Kidney epithelial cell (primary cell): ENCODE results near the gene SLC8A1. TPM values are rescaled to one million over a fixed set of nuclear protein-coding genes. Genes with fewer than 3 reads are reported as not detected.

Experiments
- DNase-seq: peaks from one replicate; pipeline ENCODE4 v3.0.0-alpha.2; 2010; ENCODE audit warnings: low read depth
- H3K27me3 ChIP-seq: 2 replicates; pipeline ENCODE4 v1.6.0; 2011; ENCODE audit warnings: low read length; ENCODE audit not compliant: control insufficient read depth, insufficient read depth
- H3K36me3 ChIP-seq: 2 replicates; pipeline ENCODE4 v1.5.1; 2011; ENCODE audit warnings: low read length; ENCODE audit not compliant: control insufficient read depth, insufficient read depth
- H3K4me3 ChIP-seq: 2 replicates; pipeline ENCODE4 v1.5.1; 2011; ENCODE audit warnings: low read depth, mild to moderate bottlenecking, control low read depth, low read length
- total RNA-seq: library from RNA; depleted of rRNA; stranded (reverse); fragments of >200 nt; gene quantifications from 2 replicates; pipeline ENCODE4 v1.2.3, GENCODE V29; 2015
- TF ChIP-seq, protein P1 (sequence below): IDR thresholded peaks from 2 replicates; pipeline ENCODE4 v1.5.1; 2011; ENCODE audit warnings: mild to moderate bottlenecking, moderate library complexity, low read length, control low read depth, inconsistent platforms; ENCODE audit not compliant: insufficient read depth, poor library complexity, severe bottlenecking

The SLC8A1 gene
- total RNA-seq, 1 donor from 2014 or later, result 3.2 TPM

DNA sequence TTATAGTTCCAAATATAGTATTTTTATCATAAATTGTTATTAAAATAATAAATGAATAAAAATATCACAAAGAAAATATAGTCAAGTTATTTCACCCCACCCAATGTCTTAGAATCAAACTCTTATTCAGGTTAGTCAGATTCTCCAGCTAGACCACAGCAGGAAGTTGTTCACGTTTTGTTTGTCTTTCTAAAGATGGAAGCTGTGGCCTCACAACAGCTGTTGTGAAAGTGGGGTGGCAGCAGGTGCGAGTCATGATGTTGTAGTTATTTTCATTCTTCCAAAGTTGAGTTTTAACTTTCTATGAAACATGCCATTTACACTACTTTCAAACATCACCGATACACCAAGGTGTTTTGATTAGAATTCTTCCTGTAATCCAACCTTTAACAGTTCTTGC lies 272.9 kb downstream of the SLC8A1 start:
- no peak overlapping the region for H3K4me3 ChIP-seq
- TF ChIP-seq, protein P1, sequence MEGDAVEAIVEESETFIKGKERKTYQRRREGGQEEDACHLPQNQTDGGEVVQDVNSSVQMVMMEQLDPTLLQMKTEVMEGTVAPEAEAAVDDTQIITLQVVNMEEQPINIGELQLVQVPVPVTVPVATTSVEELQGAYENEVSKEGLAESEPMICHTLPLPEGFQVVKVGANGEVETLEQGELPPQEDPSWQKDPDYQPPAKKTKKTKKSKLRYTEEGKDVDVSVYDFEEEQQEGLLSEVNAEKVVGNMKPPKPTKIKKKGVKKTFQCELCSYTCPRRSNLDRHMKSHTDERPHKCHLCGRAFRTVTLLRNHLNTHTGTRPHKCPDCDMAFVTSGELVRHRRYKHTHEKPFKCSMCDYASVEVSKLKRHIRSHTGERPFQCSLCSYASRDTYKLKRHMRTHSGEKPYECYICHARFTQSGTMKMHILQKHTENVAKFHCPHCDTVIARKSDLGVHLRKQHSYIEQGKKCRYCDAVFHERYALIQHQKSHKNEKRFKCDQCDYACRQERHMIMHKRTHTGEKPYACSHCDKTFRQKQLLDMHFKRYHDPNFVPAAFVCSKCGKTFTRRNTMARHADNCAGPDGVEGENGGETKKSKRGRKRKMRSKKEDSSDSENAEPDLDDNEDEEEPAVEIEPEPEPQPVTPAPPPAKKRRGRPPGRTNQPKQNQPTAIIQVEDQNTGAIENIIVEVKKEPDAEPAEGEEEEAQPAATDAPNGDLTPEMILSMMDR, result no peak
- no peaks in the 10 kb centered on the region for H3K36me3 ChIP-seq
- no peaks in the 10 kb centered on the region for H3K27me3 ChIP-seq
- DNase-seq, result no peak

DNA sequence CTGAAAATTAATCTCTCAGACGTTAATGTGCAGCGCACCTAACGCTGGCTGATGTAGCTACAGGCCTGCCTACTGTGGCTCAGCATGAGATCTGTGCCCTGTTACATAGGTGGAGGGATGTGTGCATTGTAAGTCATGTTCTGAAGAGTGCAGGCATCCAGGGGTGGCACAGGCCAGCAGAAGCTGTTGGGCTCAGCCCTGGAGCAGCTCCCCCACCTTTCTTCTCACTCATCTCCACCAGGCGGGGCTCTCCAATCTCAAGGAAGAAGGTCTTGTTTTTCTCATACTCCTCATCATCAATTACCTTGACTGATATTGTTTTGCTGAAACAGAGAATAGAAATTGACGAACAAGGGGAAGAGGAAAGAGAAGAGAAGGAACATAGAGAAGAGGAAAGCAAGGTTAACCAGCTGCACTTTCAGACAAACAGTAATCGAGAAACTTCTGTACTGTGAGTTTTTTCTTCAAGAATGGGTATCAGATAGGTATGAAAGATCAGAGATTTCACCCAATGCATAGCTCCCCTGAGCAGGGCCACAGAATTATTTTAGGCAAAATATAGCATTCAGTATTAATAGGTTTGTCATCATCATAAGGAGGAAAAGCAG lies 273.6 kb downstream of the SLC8A1 start:
- Histone ChIP-seq H3K27me3 (no peaks in the 10 kb centered on the region), H3K36me3 (no peaks in the 10 kb centered on the region), H3K4me3 (no peak overlapping the region)
- TF ChIP-seq, protein P1, result no peak
- no peak for DNase-seq

DNA sequence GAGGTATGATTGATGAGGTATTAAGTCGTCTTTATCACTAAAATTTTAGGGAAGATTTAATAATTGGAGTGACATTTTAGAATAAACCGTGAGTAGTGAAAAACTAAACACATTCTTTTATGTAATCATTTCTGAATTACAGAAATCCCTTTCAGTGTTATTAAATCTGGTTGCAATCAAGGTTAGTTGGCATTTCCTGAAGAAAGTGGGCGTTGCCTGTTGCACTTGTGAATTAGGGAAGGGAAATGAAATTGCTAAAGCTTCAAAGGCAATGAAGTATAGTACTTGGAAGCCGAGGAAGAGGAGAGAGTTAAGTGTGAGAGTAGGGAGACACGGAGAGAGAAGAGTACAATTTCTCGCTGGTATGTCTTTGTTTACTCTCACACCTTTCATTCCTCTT lies 274.5 kb downstream of the SLC8A1 start:
- TF ChIP-seq, protein P1, result no peak
- no peak for DNase-seq
- no peaks in the 10 kb centered on the region for H3K36me3 ChIP-seq
- no peaks in the 10 kb centered on the region for H3K27me3 ChIP-seq
- no peak overlapping the region for H3K4me3 ChIP-seq

DNA sequence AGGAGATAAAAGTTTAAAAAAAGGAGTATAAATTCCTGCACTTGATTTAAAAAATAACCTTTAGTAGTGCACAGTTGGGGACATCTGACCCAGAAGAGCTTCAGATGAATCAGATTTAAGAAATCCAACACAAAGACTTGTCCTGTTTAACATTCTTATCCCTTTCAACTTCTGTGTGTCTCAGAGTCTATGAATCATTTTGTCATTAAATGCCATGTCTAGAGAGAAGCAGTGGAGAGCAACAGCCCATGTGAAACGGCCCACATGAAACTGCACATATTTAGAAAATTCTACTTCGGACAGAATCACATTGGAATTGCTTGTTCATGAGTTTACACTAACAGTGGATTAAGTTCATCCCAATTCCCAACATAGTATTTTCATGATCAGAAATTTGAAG lies 278.6 kb downstream of the SLC8A1 start:
- no peak overlapping the region for H3K4me3 ChIP-seq
- DNase-seq, result no peak
- TF ChIP-seq, protein P1, result no peak
- no peaks in the 10 kb centered on the region for H3K27me3 ChIP-seq
- no peaks in the 10 kb centered on the region for H3K36me3 ChIP-seq

DNA sequence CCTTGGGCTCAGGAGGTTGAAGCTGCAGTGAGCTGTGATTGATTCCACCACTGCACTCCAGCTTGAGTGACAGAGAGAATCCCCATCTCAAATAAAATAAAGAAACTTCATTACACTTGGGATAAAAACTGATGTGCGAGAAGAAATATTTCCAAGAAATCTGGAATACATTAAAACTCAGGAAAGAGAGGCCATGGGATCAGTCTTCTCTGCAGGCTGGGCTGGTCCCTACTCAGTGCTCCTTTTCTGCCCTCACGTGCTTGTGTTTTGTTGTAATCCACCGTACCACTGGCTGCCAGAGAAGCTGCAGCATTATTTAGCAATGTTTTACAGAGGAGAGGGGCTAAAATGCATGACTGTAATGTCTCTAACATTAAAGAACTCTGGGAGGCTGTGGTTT lies 282.0 kb downstream of the SLC8A1 start:
- H3K36me3 ChIP-seq, result no peaks in the 10 kb centered on the region
- TF ChIP-seq, protein P1, result no peak
- H3K27me3 ChIP-seq, result no peaks in the 10 kb centered on the region
- H3K4me3 ChIP-seq, result no peak overlapping the region
- no peak for DNase-seq

DNA sequence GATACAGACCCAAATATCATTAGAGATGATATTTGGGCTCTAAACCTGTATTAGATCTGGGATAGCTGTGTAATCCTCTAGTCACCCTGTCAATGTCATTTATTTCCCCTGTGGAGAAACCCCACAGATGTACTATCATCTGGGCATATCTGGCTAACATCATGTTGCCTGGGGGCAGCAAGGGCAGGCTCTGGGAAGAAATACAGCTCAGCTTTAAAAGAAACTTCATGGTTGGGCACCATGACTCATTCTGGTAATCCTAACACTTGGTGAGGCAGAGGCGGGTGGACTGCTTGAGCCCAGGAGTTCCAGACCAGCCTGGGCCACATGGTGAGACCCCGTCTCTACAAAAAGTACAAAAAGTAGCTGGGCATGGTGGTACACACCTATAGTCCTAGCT lies 282.5 kb downstream of the SLC8A1 start:
- TF ChIP-seq, protein P1, result no peak
- H3K36me3 ChIP-seq, result no peaks in the 10 kb centered on the region
- no peak for DNase-seq
- no peaks in the 10 kb centered on the region for H3K27me3 ChIP-seq
- H3K4me3 ChIP-seq, result no peak overlapping the region
